Smooth muscle cell (in vitro differentiated cells): Measurements from ENCODE around the gene DLK1. TPM values are rescaled to one million over a fixed set of nuclear protein-coding genes. Genes with fewer than 3 reads are reported as not detected.

Source experiments
- DNase-seq: peaks from one replicate; lab custom pipeline; 2025; ENCODE audit not compliant: unreplicated experiment; lab: John Stamatoyannopoulos, UW
- H2AFZ ChIP-seq: fragments of 200-600 bp; sonication (generic); 2 replicates; pipeline ENCODE4 v1.6.0; 2016; ENCODE audit warnings: antibody characterized with exemption, low read depth, mild to moderate bottlenecking
- H3F3A ChIP-seq: fragments of 200-600 bp; sonication (generic); 2 replicates; pipeline ENCODE4 v1.6.0; 2017; ENCODE audit warnings: antibody characterized with exemption, low read depth
- H3K27ac ChIP-seq: fragments of 200-600 bp; sonication (generic); 2 replicates; pipeline ENCODE4 v1.5.1; 2016; ENCODE audit warnings: low read depth, mild to moderate bottlenecking
- H3K27me3 ChIP-seq: fragments of 200-600 bp; sonication (generic); 2 replicates; pipeline ENCODE4 v1.6.1; 2016; ENCODE audit warnings: low read depth, mild to moderate bottlenecking
- H3K36me3 ChIP-seq: fragments of 200-600 bp; sonication (generic); 2 replicates; pipeline ENCODE4 v1.5.1; 2016; ENCODE audit warnings: low read depth
- H3K4me1 ChIP-seq: fragments of 200-600 bp; sonication (generic); 2 replicates; pipeline ENCODE4 v1.5.1; 2016; ENCODE audit warnings: low read depth
- H3K4me2 ChIP-seq: fragments of 200-600 bp; sonication (generic); 2 replicates; pipeline ENCODE4 v1.6.0; 2016; ENCODE audit warnings: mild to moderate bottlenecking
- H3K4me3 ChIP-seq: fragments of 200-600 bp; sonication (generic); 2 replicates; pipeline ENCODE4 v1.5.1; 2016; ENCODE audit warnings: mild to moderate bottlenecking
- H3K79me2 ChIP-seq: fragments of 200-600 bp; sonication (generic); 2 replicates; pipeline ENCODE4 v1.6.0; 2016; ENCODE audit warnings: low read depth, mild to moderate bottlenecking
- H3K9ac ChIP-seq: fragments of 200-600 bp; sonication (generic); 2 replicates; pipeline ENCODE4 v1.6.0; 2016; ENCODE audit warnings: low read depth
- H3K9me3 ChIP-seq: fragments of 200-600 bp; sonication (generic); replicated peaks from 2 replicates; pipeline ENCODE4 v1.5.1; 2016; ENCODE audit warnings: low read depth
- H4K20me1 ChIP-seq: fragments of 200-600 bp; sonication (generic); 2 replicates; pipeline ENCODE4 v1.6.0; 2016; ENCODE audit warnings: low read depth
- CTCF ChIP-seq: fragments of 200-600 bp; sonication (generic); IDR thresholded peaks from 2 replicates; pipeline ENCODE4 v1.5.1; 2017; ENCODE audit warnings: borderline replicate concordance, mild to moderate bottlenecking, antibody characterized with exemption; ENCODE audit not compliant: insufficient read depth, poor library complexity, severe bottlenecking
- WGBS: methylation state at CpG from one replicate; pipeline ENCODE4 v1.1.7; 2016; ENCODE audit warnings: low lambda C conversion rate; 5-methylcytosine and 5-hydroxymethylcytosine counted together
- polyA plus RNA-seq: library from polyadenylated mRNA; unstranded; fragments of >200 nt; fragmentation: Nextera tagmentation; extraction: Ambion mirVana; gene quantifications from 2 replicates; pipeline ENCODE4 v1.2.1, GENCODE V29; 2016
- total RNA-seq: library from RNA; depleted of rRNA; stranded (reverse); fragments of >200 nt; gene quantifications from 2 replicates; pipeline ENCODE4 v1.2.3, GENCODE V29; 2014

The DLK1 gene
- total and polyA plus RNA-seq, 2 experiments from 2014 or later, result 3,515 to 15,731 TPM

DNA sequence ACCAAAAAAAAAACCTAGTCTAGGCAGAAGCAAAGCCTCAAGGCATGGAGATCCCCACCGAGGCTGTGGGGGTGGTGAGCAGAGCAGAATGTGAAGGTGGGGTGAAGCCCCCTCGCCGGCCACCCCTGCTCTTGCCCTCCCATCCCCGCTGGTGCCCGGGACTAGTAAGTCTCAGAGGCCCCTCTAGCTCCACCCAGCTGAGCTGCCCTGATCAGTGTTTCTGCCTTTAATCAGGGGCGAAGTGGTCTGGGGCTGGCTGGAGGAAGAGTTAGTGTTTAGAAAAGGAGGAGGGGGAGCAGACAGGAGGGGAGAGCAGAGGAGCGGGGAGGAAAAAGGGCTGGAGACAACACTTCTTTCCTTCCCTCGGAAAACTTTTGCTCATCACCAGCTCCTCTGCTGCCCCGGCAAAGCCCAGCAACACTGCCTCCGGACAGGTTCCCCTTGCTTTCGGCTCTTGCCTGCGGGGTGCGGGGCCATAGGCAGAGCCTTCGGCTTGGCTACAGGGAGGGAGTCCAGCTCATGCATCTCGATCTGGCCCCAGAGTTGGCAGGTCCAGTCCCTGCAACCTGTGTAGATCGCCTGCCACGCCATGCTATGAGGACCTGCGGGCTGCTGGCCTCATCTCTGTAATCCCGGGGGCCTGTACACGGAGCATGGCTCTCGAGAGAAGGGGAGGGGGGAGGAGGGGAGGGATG lies 3.4 kb upstream of the DLK1 start:
- no peaks in the 10 kb centered on the region for H3K9me3 ChIP-seq
- 50% methylated on average over 20 of the region's 21 CpGs for WGBS
- H2AFZ ChIP-seq, result peak overlapping the region; percentile 18
- no peaks in the 10 kb centered on the region for H3K36me3 ChIP-seq
- no peak for DNase-seq
- no peak overlapping the region for H3K27ac ChIP-seq
- no peak for TF ChIP-seq CTCF
- H3K9ac ChIP-seq, result no peak overlapping the region
- H3F3A ChIP-seq, result peaks cover 12% of the 10 kb centered on the region
- peaks cover 7% of the 10 kb centered on the region for H3K27me3 ChIP-seq
- H3K4me2 ChIP-seq, result peak overlapping the region; percentile 65
- H3K4me1 ChIP-seq, result peaks cover 51% of the 10 kb centered on the region
- H3K79me2 ChIP-seq, result peaks cover 29% of the 10 kb centered on the region
- no peak overlapping the region for H3K4me3 ChIP-seq
- H4K20me1 ChIP-seq, result peaks cover 13% of the 10 kb centered on the region

DNA sequence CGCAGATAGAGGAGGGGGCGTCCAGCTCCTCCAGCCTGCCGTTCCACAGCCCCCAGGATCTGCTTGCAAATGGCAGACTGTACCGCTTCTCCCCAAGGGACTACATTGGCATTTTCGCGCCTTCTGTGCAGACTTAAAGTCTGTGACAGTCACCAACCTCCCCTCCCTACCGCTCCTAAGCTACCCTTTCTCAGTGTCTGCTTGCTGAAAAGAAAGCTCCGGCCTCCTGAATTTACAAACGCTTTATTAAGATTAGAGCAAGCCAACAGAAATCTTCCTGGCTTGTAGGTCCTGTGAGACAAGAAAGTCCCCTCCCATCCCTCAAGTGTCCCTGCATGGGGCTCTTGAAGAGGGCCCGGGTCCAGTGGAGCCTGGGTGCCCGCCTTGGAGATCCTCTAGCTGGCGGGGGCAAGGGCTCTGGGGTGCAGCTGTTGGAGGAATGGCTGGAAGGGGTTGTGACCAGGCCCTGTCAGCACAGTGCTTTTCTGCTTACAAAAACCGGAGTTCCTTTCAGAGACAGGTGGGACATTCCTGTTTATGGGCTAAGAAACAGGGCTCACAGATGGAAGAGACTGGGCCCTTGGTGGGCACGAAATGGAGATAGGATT lies 2.8 kb upstream of the DLK1 start:
- Histone ChIP-seq H3K9ac (no peak overlapping the region), H3K4me2 (peak overlapping the region; percentile 65), H3K36me3 (no peaks in the 10 kb centered on the region), H3K4me3 (no peak overlapping the region), H3K27me3 (peaks cover 7% of the 10 kb centered on the region), H4K20me1 (peaks cover 18% of the 10 kb centered on the region), H3K9me3 (no peaks in the 10 kb centered on the region), H3K79me2 (peaks cover 35% of the 10 kb centered on the region), H3F3A (peaks cover 16% of the 10 kb centered on the region), H3K4me1 (peaks cover 53% of the 10 kb centered on the region), H2AFZ (no peak overlapping the region), H3K27ac (peak overlapping the region; percentile 15)
- DNase-seq, result no peak
- no peak for TF ChIP-seq CTCF
- WGBS, result 61% methylated on average over 14 of the region's 14 CpGs

- peaks cover 22% of the 10 kb centered on the region for H3F3A ChIP-seq
- 81% methylated on average over 4 of the region's 4 CpGs for WGBS
- H3K4me1 ChIP-seq, result peaks cover 55% of the 10 kb centered on the region
- no peak for DNase-seq
- H3K36me3 ChIP-seq, result no peaks in the 10 kb centered on the region
- no peak overlapping the region for H3K27ac ChIP-seq
- no peak for TF ChIP-seq CTCF
- peaks cover 7% of the 10 kb centered on the region for H3K27me3 ChIP-seq
- no peak overlapping the region for H3K4me3 ChIP-seq
- H2AFZ ChIP-seq, result no peak overlapping the region
- peaks cover 41% of the 10 kb centered on the region for H3K79me2 ChIP-seq
- no peaks in the 10 kb centered on the region for H3K9me3 ChIP-seq
- no peak overlapping the region for H3K9ac ChIP-seq
- H4K20me1 ChIP-seq, result peaks cover 24% of the 10 kb centered on the region
- no peak overlapping the region for H3K4me2 ChIP-seq
Observed at GRCh38 chr14:100724536-100724935, 2.2 kb upstream of the DLK1 start.
